DND-41 (cell line): ENCODE measurements around the gene IL3RA.

Experiments used
- ATAC-seq: fragments of 200-7000 bp; cut with Tn5 transposase; 3 replicates; pipeline ENCODE4 v1.9.1; 2021; ENCODE audit warnings: low read depth; ENCODE audit not compliant: insufficient read depth
- DNase-seq: peaks from one replicate; pipeline ENCODE4 v3.0.0-alpha.2; 2020
- H2AFZ ChIP-seq: 2 replicates; pipeline ENCODE4 v1.6.0; 2012; ENCODE audit warnings: low read depth, low read length
- H3K27ac ChIP-seq: 2 replicates; pipeline ENCODE4 v1.5.1; 2012; ENCODE audit warnings: low read length, inconsistent platforms
- H3K27me3 ChIP-seq: fragments of 200-600 bp; sonication (generic); 2 replicates; pipeline ENCODE4 v1.6.0; 2012; ENCODE audit warnings: low read length, mild to moderate bottlenecking, inconsistent platforms; ENCODE audit not compliant: insufficient read depth, poor library complexity
- H3K36me3 ChIP-seq: 2 replicates; pipeline ENCODE4 v1.5.1; 2012; ENCODE audit warnings: low read length, inconsistent platforms; ENCODE audit not compliant: insufficient read depth
- H3K4me1 ChIP-seq: 2 replicates; pipeline ENCODE4 v1.5.1; 2012; ENCODE audit warnings: mild to moderate bottlenecking, low read length; ENCODE audit not compliant: insufficient read depth
- H3K4me2 ChIP-seq: 2 replicates; pipeline ENCODE4 v1.6.0; 2012; ENCODE audit warnings: mild to moderate bottlenecking, moderate library complexity, low read length, inconsistent platforms; ENCODE audit not compliant: insufficient read depth
- H3K4me3 ChIP-seq, 2 experiments: fragments of 200-600 bp in 1 of 2; shearing (Covaris generic) in 1 of 2; 2 replicates each; pipeline ENCODE4 v1.5.1; 2012 to 2016; ENCODE audit warnings: inconsistent platforms in 2 of 2, low read length in 2 of 2, mild to moderate bottlenecking in 2 of 2, low read depth in 1 of 2, moderate library complexity in 1 of 2
- H3K79me2 ChIP-seq: 2 replicates; pipeline ENCODE4 v1.6.0; 2012; ENCODE audit warnings: low read length, inconsistent platforms; ENCODE audit not compliant: insufficient read depth
- H3K9ac ChIP-seq: 2 replicates; pipeline ENCODE4 v1.6.0; 2012; ENCODE audit warnings: low read depth, mild to moderate bottlenecking, inconsistent platforms, low read length, moderate library complexity
- H3K9me3 ChIP-seq: 2 replicates; pipeline ENCODE4 v1.5.1; 2012; ENCODE audit warnings: low read length, moderate library complexity, mild to moderate bottlenecking, inconsistent platforms; ENCODE audit not compliant: insufficient read depth, severe bottlenecking
- H4K20me1 ChIP-seq: 2 replicates; pipeline ENCODE4 v1.6.0; 2012; ENCODE audit warnings: low read length; ENCODE audit not compliant: insufficient read depth
- CTCF ChIP-seq: IDR thresholded peaks from 2 replicates; pipeline ENCODE4 v1.5.1; 2012; ENCODE audit warnings: borderline replicate concordance, low read length, moderate library complexity, mild to moderate bottlenecking; ENCODE audit not compliant: poor library complexity, severe bottlenecking; ENCODE audit errors: extremely low read depth
- EZH2 ChIP-seq: IDR thresholded peaks from 3 replicates; pipeline ENCODE4 v1.6.1; 2012; ENCODE audit warnings: borderline replicate concordance, low read depth, mild to moderate bottlenecking, moderate library complexity, low read length, inconsistent platforms; ENCODE audit not compliant: severe bottlenecking

The IL3RA gene

GRCh38 chrX:1398431-1399340, 62.1 kb downstream of the IL3RA start:
- H4K20me1 ChIP-seq: peaks cover 35% of the 10 kb centered on the region

GRCh38 chrX:1400049-1400448, 63.5 kb downstream of the IL3RA start:
- Histone ChIP-seq H3K9me3 (no peaks in the 10 kb centered on the region), H3K4me3 (no peak overlapping the region), H2AFZ (no peak overlapping the region), H3K79me2 (peaks cover 19% of the 10 kb centered on the region), H3K27me3 (no peaks in the 10 kb centered on the region), H4K20me1 (peaks cover 26% of the 10 kb centered on the region), H3K4me2 (no peak overlapping the region), H3K4me1 (peaks cover 9% of the 10 kb centered on the region), H3K9ac (no peak overlapping the region), H3K27ac (no peak overlapping the region), H3K36me3 (peaks cover 92% of the 10 kb centered on the region)
- TF ChIP-seq CTCF (no peak), EZH2 (no peak)
- DNase-seq (no peak), ATAC-seq (no peak)

More at GRCh38 chrX:1398431-1399340, 62.1 kb downstream of the IL3RA start:
- no peaks in the 10 kb centered on the region for H3K9me3 ChIP-seq
- H3K4me2 ChIP-seq: no peak overlapping the region
- H3K79me2 ChIP-seq: peaks cover 33% of the 10 kb centered on the region
- no peak for DNase-seq
- no peak overlapping the region for H3K4me3 ChIP-seq
- H3K36me3 ChIP-seq: peaks cover 86% of the 10 kb centered on the region
- ATAC-seq: no peak
- H3K27me3 ChIP-seq: no peaks in the 10 kb centered on the region
- TF ChIP-seq EZH2 (no peak), CTCF (no peak)
- H3K4me1 ChIP-seq: peaks cover 23% of the 10 kb centered on the region
- H2AFZ ChIP-seq: no peak overlapping the region
- no peak overlapping the region for H3K27ac ChIP-seq
- H3K9ac ChIP-seq: no peak overlapping the region

- Histone ChIP-seq H4K20me1 (peaks cover 18% of the 10 kb centered on the region), H3K9me3 (no peaks in the 10 kb centered on the region), H3K4me3 (no peak overlapping the region), H3K4me2 (no peak overlapping the region), H3K36me3 (peaks cover 92% of the 10 kb centered on the region), H2AFZ (no peak overlapping the region), H3K79me2 (peaks cover 11% of the 10 kb centered on the region), H3K27me3 (no peaks in the 10 kb centered on the region), H3K9ac (no peak overlapping the region), H3K4me1 (peaks cover under 1% of the 10 kb centered on the region; the same call in 1 of the 2 replicates), H3K27ac (no peak overlapping the region)
- TF ChIP-seq CTCF (no peak), EZH2 (no peak)
- peak; percentile 11; the same call in 1 of the 3 replicates for ATAC-seq
- DNase-seq: no peak
Measured at GRCh38 chrX:1400742-1401471, 64.3 kb downstream of the IL3RA start.
